Left ventricle myocardium inferior (tissue), 1 donor: ENCODE measurements around the gene DHX36. TPM values are rescaled to one million over a fixed set of nuclear protein-coding genes. Genes with fewer than 3 reads are reported as not detected.

Experiments used
- DNase-seq: peaks from one replicate; pipeline ENCODE4 v3.0.0-alpha.2; 2020
- H3K27ac ChIP-seq: fragments of 200-600 bp; replicated peaks from 2 replicates; pipeline ENCODE4 v1.8.0; 2021
- H3K27me3 ChIP-seq: fragments of 200-600 bp; 2 replicates; pipeline ENCODE4 v1.8.0; 2021; ENCODE audit warnings: low read depth
- H3K36me3 ChIP-seq: fragments of 200-600 bp; 2 replicates; pipeline ENCODE4 v1.8.0; 2021
- H3K4me1 ChIP-seq: fragments of 200-600 bp; 2 replicates; pipeline ENCODE4 v1.8.0; 2021
- H3K4me3 ChIP-seq: fragments of 200-600 bp; 2 replicates; pipeline ENCODE4 v1.8.0; 2021; ENCODE audit warnings: mild to moderate bottlenecking, moderate library complexity
- H3K9me3 ChIP-seq: fragments of 200-600 bp; replicated peaks from 2 replicates; pipeline ENCODE4 v1.8.0; 2021
- intact Hi-C: fragments of 100-400 bp; cut with micrococcal nuclease; formaldehyde crosslinking; loops from one replicate; pipeline ENCODE4 v1.11.0; 2022
- total RNA-seq: library from RNA; stranded (reverse); fragmentation: NEBNext Ultra II Directional; extraction: Animal tissue kit (Norgen Biotek cat#: 25700); gene quantifications from one replicate; pipeline ENCODE4 v1.2.1, GENCODE V29; 2021
- TF ChIP-seq, protein P1 (sequence below): fragments of 200-600 bp; IDR thresholded peaks from 2 replicates; pipeline ENCODE4 v1.8.0; 2021; ENCODE audit warnings: antibody characterized with exemption, mild to moderate bottlenecking, borderline replicate concordance
- donor health status: DM: no; HTN: yes; CAD: no; lungs with severe emphysema.

Gene DHX36
- total RNA-seq, 1 donor from 2014 or later = 31.9 TPM

DNA sequence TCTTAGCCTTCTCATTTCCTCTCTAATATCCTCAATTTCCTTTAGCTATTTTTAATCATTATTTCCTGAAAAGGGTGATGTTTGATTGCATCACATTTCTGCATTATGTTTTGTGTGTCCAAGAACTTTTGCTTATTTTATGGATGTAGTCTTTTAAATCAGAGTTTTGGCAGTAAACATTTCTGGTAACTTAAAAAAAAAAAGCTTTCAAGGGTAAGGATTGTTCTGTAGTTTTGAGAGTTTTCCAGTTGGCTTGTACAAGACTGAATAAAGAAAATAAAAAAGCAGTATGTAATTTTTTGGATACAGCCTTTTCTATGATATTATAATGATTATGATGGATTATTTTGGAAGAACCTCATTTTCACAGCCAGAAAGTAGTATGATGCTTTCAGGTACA is 99.4 kb downstream of the DHX36 start:
- Histone ChIP-seq H3K27ac (peak overlapping the region; percentile 35), H3K4me1 (peaks cover 14% of the 10 kb centered on the region)

DNA sequence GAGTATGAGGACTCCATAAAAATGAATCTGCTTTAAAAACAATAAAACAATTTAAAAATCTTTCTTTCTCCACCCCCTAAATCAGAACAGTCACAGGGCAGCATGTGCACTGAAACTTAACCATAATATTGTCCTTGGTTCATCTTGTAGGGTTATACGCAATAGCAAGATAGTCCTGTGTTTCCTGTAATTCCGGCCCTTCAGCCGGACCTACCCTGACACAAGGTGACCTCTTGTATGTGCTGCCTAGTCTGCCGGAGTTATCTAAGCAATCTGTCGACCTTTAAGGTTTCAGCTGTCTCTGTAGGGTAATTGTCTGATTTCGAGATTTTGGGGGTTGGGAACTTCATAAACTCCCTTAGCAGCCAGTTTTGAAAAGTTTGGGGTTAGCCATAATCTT is 99.9 kb downstream of the DHX36 start:
- intact Hi-C loops = no loop called here
- no peak for DNase-seq
- Histone ChIP-seq H3K27me3 (no peaks in the 10 kb centered on the region), H3K27ac (peak overlapping the region; percentile 35), H3K9me3 (no peaks in the 10 kb centered on the region), H3K36me3 (no peaks in the 10 kb centered on the region), H3K4me3 (no peak overlapping the region), H3K4me1 (peaks cover 14% of the 10 kb centered on the region)
- TF ChIP-seq, protein P1, sequence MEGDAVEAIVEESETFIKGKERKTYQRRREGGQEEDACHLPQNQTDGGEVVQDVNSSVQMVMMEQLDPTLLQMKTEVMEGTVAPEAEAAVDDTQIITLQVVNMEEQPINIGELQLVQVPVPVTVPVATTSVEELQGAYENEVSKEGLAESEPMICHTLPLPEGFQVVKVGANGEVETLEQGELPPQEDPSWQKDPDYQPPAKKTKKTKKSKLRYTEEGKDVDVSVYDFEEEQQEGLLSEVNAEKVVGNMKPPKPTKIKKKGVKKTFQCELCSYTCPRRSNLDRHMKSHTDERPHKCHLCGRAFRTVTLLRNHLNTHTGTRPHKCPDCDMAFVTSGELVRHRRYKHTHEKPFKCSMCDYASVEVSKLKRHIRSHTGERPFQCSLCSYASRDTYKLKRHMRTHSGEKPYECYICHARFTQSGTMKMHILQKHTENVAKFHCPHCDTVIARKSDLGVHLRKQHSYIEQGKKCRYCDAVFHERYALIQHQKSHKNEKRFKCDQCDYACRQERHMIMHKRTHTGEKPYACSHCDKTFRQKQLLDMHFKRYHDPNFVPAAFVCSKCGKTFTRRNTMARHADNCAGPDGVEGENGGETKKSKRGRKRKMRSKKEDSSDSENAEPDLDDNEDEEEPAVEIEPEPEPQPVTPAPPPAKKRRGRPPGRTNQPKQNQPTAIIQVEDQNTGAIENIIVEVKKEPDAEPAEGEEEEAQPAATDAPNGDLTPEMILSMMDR = no peak

More for the DNA sequence above, 99.4 kb downstream of the DHX36 start:
- no peaks in the 10 kb centered on the region for H3K36me3 ChIP-seq
- no peak overlapping the region for H3K4me3 ChIP-seq
- DNase-seq = no peak
- TF ChIP-seq, protein P1 = no peak
- intact Hi-C loops = no loop called here
- H3K27me3 ChIP-seq = no peaks in the 10 kb centered on the region
- no peaks in the 10 kb centered on the region for H3K9me3 ChIP-seq

DNA sequence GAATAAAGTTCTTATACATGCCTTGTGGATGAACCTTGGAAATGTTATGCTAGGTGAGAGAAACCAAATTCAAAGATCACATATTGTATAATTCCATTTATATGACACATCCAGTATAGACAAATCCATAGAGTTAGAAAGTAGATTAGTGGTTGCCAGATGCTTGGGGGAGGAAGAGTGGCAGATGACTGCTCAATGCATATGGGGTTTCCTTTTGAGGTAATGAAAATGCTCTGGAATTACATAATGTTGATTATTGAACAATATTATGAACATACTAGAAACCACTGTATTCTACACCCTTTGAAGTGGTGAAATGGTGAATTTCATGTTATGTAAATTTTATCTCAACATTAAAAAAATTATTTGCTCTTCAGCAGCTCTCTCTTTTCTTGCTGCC is 100.8 kb downstream of the DHX36 start:
- no peaks in the 10 kb centered on the region for H3K9me3 ChIP-seq
- no peak overlapping the region for H3K4me3 ChIP-seq
- intact Hi-C loops = no loop called here
- no peak overlapping the region for H3K27ac ChIP-seq
- DNase-seq = no peak
- peaks cover 14% of the 10 kb centered on the region for H3K4me1 ChIP-seq
- H3K36me3 ChIP-seq = peaks cover 3% of the 10 kb centered on the region
- TF ChIP-seq, protein P1 = no peak
- no peaks in the 10 kb centered on the region for H3K27me3 ChIP-seq

Other genes with a start within 250 kb of the DHX36 start
- 1.2 TPM for gene ARHGEF26, start 203.1 kb downstream of the DHX36 start, total RNA-seq
- not detected for gene GPR149, start 105.7 kb upstream of the DHX36 start, total RNA-seq